Measurements from ENCODE around the gene HNRNPR. TPM values are rescaled to one million over a fixed set of nuclear protein-coding genes. Genes with fewer than 3 reads are reported as not detected.

HNRNPR gene
- total and polyA plus RNA-seq, 9 of the 15 experiments (the other 6 are each of a cell fraction or from before 2014, with no cell fraction given): 80.9 to 372 (median 301) TPM

DNA sequence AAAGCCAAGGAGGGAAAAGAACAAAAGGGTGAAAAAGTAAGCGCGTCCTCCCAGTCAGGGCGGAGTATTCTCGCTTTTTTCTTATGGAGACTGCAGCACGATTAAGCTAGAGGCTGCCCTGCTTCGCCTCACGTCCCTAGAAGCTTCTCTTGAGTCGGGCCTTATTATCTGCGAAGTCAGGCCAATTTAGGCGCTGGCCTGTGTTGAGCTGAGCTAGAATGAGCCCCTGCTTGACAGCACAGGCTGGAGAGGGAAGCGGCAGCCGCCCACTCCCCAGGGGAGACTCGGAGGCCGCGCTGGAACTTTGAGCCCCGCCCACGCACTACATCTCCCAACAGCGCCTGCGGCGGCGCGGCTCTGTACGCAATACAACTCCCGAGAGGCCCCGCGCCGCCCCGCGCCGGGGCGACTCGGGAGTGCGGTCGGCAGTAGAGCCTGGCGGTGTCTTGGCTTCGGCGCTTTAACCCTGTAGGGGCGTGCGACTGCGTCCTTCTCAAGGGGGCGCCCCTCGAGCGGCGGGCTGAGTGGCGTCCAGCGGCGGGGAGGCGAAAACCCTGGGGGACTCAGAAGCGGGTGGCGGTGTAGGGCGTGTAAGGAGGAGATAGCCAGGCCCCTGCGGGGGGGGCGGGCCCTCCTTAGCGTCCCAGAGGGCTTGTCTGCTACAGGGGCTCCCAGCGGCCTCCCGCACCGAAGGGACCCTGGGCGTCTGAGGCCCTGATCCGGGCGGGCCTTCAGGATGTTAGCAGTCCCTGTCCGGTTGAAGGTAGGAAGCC lies 24.7 kb upstream of the HNRNPR start (continued):
- TF ChIP-seq, protein P1, sequence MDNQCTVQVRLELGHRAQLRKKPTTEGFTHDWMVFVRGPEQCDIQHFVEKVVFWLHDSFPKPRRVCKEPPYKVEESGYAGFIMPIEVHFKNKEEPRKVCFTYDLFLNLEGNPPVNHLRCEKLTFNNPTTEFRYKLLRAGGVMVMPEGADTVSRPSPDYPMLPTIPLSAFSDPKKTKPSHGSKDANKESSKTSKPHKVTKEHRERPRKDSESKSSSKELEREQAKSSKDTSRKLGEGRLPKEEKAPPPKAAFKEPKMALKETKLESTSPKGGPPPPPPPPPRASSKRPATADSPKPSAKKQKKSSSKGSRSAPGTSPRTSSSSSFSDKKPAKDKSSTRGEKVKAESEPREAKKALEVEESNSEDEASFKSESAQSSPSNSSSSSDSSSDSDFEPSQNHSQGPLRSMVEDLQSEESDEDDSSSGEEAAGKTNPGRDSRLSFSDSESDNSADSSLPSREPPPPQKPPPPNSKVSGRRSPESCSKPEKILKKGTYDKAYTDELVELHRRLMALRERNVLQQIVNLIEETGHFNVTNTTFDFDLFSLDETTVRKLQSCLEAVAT (IDR thresholded peaks at IDR 0.05): peak in 1 of 2 experiments; percentile 51; a peak in 1 of 4 replicates
- TF ChIP-seq MTA3 (IDR thresholded peaks at IDR 0.05; ENCODE audit: borderline replicate concordance) (peak; percentile 67), CREM (IDR thresholded peaks at IDR 0.05; ENCODE audit: low read depth) (peak; percentile 97), MAZ (CRISPR knock-in tag; conservative IDR thresholded peaks at IDR 0.05 in 1 of 2, IDR thresholded peaks at IDR 0.05 in 1 of 2) (peak; percentile 95), FOXA3 (CRISPR knock-in tag; conservative IDR thresholded peaks at IDR 0.05 in 1 of 2, IDR thresholded peaks at IDR 0.05 in 1 of 2) (no peak; a peak in 1 of 4 replicates), NBN (IDR thresholded peaks at IDR 0.05; ENCODE audit: low read depth) (peak; percentile 81; the same call in 1 of the 2 replicates), CBX1 (IDR thresholded peaks at IDR 0.05; ENCODE audit: low read depth) (peak; percentile 85), FOXK2 (conservative IDR thresholded peaks at IDR 0.05 in 1 of 2, IDR thresholded peaks at IDR 0.05 in 1 of 2; ENCODE audit: low read depth in 2 of 2) (peak; percentile 64 to 70; a peak in 2 of 4 replicates), ZBTB17 (CRISPR knock-in tag; IDR thresholded peaks at IDR 0.05) (peak; percentile 88), ZNF146 (CRISPR knock-in tag; IDR thresholded peaks at IDR 0.05; ENCODE audit: unreplicated experiment) (peak; percentile 19)
- TF ChIP-seq, protein P2, sequence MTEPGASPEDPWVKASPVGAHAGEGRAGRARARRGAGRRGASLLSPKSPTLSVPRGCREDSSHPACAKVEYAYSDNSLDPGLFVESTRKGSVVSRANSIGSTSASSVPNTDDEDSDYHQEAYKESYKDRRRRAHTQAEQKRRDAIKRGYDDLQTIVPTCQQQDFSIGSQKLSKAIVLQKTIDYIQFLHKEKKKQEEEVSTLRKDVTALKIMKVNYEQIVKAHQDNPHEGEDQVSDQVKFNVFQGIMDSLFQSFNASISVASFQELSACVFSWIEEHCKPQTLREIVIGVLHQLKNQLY (CRISPR knock-in tag; conservative IDR thresholded peaks at IDR 0.05): peak in 1 of 2 experiments; percentile 65; a peak in 1 of 4 replicates
- TF ChIP-seq, protein P3, sequence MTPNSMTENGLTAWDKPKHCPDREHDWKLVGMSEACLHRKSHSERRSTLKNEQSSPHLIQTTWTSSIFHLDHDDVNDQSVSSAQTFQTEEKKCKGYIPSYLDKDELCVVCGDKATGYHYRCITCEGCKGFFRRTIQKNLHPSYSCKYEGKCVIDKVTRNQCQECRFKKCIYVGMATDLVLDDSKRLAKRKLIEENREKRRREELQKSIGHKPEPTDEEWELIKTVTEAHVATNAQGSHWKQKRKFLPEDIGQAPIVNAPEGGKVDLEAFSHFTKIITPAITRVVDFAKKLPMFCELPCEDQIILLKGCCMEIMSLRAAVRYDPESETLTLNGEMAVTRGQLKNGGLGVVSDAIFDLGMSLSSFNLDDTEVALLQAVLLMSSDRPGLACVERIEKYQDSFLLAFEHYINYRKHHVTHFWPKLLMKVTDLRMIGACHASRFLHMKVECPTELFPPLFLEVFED (CRISPR knock-in tag; conservative IDR thresholded peaks at IDR 0.05): 0 out of 2 replicates have a peak, but pooled peaks have one; percentile 41
- TF ChIP-seq, protein P4, sequence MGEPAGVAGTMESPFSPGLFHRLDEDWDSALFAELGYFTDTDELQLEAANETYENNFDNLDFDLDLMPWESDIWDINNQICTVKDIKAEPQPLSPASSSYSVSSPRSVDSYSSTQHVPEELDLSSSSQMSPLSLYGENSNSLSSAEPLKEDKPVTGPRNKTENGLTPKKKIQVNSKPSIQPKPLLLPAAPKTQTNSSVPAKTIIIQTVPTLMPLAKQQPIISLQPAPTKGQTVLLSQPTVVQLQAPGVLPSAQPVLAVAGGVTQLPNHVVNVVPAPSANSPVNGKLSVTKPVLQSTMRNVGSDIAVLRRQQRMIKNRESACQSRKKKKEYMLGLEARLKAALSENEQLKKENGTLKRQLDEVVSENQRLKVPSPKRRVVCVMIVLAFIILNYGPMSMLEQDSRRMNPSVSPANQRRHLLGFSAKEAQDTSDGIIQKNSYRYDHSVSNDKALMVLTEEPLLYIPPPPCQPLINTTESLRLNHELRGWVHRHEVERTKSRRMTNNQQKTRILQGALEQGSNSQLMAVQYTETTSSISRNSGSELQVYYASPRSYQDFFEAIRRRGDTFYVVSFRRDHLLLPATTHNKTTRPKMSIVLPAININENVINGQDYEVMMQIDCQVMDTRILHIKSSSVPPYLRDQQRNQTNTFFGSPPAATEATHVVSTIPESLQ (CRISPR knock-in tag; IDR thresholded peaks at IDR 0.05): peak; percentile 59; the same call in 1 of the 2 replicates
- TF ChIP-seq, protein P5, sequence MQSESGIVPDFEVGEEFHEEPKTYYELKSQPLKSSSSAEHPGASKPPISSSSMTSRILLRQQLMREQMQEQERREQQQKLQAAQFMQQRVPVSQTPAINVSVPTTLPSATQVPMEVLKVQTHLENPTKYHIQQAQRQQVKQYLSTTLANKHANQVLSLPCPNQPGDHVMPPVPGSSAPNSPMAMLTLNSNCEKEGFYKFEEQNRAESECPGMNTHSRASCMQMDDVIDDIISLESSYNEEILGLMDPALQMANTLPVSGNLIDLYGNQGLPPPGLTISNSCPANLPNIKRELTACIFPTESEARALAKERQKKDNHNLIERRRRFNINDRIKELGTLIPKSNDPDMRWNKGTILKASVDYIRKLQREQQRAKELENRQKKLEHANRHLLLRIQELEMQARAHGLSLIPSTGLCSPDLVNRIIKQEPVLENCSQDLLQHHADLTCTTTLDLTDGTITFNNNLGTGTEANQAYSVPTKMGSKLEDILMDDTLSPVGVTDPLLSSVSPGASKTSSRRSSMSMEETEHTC (IDR thresholded peaks at IDR 0.05): no peak

Measured in K562 (cell line).